PC-9 (cell line): ENCODE results near the gene CMAS.

Experiments used
- EZH2 ChIP-seq: fragments of 200-600 bp; sonication (generic); IDR thresholded peaks from 2 replicates; pipeline ENCODE4 v1.8.0; 2017; ENCODE audit warnings: antibody characterized with exemption, low read depth
- TF ChIP-seq, protein P1 (sequence below): fragments of 200-600 bp; sonication (generic); conservative IDR thresholded peaks from 2 replicates; pipeline ENCODE4 v1.6.1; 2017; ENCODE audit warnings: mixed run types, antibody characterized with exemption, mild to moderate bottlenecking, moderate library complexity

DNA sequence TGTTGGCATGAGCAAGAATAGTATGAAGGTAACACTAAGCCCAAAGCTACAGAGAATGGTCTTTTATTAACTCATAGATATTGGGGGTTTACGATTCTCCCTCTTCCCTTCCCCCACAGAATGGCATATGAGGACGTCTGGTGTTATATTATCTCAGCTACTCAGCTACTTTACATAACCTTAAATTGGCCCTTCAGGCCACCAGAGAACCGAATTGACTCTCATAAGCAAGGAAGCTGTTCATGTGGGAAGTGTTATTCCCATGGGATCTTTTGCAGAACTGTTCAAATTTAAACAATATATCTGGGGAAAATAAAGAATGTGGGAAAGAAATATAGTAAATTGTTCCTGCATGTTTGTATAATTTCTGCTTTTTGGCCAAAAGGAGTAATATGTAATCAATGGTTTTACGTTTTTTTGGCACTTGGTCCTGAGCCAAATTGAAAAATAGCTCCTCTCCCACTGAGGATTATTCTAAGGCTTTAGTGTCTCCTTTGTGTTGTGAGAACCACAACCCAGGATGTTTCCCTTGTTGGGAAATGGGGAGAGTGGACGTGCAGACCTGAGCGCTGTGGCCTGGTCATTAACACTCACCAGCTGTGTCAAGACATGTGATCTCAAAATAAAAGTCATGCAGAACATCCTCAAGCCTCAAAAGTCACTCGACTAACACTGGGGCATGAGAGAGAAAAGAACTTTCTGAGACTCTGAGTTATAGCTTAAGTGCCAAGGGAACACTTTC, 31.8 kb upstream of the CMAS start:
- TF ChIP-seq, protein P1, sequence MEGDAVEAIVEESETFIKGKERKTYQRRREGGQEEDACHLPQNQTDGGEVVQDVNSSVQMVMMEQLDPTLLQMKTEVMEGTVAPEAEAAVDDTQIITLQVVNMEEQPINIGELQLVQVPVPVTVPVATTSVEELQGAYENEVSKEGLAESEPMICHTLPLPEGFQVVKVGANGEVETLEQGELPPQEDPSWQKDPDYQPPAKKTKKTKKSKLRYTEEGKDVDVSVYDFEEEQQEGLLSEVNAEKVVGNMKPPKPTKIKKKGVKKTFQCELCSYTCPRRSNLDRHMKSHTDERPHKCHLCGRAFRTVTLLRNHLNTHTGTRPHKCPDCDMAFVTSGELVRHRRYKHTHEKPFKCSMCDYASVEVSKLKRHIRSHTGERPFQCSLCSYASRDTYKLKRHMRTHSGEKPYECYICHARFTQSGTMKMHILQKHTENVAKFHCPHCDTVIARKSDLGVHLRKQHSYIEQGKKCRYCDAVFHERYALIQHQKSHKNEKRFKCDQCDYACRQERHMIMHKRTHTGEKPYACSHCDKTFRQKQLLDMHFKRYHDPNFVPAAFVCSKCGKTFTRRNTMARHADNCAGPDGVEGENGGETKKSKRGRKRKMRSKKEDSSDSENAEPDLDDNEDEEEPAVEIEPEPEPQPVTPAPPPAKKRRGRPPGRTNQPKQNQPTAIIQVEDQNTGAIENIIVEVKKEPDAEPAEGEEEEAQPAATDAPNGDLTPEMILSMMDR = no peak
- TF ChIP-seq EZH2 = no peak
